Dermis blood vessel endothelial cell (primary cell): ENCODE results near the gene GJA5. TPM values are rescaled to one million over a fixed set of nuclear protein-coding genes. Genes with fewer than 3 reads are reported as not detected.

Experiments used
- DNase-seq: peaks from one replicate; pipeline ENCODE4 v3.0.0; 2010
- total RNA-seq: library from RNA; depleted of rRNA; stranded (reverse); fragments of >200 nt; gene quantifications from 2 replicates; pipeline ENCODE4 v1.2.3, GENCODE V29; 2014

The GJA5 gene
- total RNA-seq, 1 donor from 2014 or later: under 0.01 TPM

DNA sequence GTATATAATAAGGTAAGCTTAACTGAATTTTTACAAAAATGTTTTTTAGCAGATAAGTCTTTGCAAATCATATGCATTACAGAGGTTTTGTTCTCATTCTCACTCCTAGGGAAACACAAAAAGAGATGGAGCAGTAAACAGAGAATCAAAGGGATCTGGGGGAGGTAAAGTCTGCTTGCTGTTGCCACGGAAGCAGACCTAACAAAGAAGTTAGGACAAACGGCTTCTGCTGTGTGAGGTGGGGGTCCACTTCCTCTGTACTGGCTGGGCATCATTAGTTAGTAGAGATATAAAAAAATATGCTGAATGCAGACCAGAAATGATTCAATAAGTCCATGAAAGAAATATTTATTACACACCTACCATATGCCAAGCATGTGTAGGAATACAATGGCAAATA, 34.2 kb downstream of the GJA5 start:
- no peak for DNase-seq

DNA sequence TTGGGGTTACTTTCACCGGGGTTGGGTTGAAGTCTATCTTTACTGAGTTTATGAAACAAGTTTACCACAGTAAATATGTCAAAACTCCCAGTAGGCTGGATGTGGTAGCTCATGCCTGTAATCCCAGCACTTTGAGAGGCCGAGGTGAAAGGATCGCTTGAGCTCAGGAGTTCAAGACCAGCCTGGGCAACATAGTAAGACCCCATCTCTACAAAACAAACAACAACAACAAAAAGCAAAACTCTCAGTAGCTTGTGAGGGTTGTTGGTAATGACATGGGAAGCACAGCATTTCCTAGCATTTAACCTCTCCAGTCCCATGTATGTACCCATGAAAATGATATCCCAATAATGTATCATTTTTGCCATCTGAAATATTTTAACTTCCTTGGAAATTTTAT, 34.7 kb downstream of the GJA5 start:
- DNase-seq: no peak

DNA sequence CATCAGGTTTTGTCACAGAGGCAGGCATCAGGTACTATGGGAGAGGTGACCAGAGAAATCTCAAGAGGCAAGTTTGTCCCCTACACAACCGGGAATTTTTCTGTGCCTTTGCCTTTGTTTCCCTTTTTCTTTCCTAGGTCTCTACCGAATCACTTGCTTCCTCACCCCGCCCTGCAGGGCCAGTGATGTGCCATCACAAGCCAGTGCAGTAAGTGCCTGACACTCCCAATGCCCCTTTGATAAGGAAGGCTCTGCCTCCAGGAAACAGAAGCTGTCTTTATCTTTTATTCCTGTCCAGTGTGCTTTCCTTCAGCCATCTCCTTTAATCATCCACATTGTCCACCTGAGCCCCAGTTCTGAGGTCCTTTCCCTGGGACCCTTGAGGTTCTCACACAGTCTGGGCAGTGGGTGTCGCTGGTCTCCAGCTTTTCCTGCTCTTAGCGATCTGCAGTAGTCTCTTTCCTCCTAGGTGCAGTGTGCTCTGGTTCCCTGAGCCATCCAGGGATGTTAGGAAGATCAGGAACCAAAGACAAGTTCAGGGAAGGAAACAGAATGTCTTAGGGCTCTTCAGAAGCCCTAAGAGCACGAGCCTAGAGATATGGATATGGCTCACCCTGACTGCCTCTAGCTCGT, 36.6 kb downstream of the GJA5 start:
- DNase-seq: peak; percentile 80

DNA sequence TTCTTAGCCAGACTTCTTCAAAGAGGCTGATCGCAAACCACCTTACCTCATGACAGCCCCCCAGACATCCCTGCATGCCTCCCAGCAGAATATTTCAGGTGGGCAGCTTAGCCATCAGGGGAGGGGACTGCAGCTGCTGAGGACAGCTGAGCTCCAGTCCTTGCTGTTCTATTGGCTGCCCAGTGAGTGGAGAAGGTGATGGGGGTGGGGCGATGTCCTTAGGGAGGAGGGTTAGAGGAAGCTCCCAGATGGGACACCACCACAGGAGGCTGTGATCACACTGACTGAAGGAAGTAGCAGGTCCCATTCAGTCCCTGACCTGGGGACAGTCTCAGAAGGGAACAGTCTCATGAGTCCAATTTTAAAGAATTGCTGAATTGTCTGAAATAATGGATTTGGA, 38.3 kb downstream of the GJA5 start:
- DNase-seq: no peak

DNA sequence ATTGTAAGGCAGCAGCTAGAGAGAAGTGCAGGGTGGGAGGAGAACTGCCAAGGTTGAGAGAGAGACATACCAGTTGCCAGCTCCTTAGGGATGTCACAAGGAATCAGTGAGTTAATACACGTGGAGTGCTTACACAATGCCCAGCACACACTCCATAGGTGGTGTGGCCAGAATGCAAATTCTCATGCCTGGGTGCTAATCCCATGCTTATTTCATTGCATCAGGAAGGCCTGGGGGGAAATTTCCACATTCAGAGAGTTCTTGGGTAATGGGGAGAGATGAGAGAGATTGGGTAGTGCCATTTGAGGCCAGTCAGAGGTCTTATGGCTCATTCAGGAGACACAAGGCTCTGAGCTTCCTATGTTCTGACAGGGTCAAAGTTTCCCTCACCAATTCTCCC, 38.7 kb downstream of the GJA5 start:
- no peak for DNase-seq

DNA sequence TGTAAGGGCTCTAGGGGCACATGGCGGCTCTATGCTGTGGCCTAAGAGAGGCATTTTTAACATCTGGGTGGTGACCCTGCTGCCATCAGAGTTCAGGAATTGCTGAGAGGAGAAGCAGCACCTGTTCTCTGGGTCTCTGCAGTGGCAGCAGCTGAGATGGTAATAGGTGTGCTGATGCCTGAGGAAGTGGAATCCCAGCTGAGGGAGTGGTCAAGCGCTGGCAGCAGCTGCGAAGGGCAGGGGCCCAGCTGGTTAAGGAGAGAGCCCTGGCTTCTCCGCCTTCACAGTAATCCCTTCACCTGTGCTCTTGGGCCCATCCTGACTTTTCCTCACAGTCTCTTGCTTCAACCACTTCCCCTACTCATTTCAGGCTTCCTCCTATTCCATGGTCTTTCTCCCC, 39.8 kb downstream of the GJA5 start:
- no peak for DNase-seq

DNA sequence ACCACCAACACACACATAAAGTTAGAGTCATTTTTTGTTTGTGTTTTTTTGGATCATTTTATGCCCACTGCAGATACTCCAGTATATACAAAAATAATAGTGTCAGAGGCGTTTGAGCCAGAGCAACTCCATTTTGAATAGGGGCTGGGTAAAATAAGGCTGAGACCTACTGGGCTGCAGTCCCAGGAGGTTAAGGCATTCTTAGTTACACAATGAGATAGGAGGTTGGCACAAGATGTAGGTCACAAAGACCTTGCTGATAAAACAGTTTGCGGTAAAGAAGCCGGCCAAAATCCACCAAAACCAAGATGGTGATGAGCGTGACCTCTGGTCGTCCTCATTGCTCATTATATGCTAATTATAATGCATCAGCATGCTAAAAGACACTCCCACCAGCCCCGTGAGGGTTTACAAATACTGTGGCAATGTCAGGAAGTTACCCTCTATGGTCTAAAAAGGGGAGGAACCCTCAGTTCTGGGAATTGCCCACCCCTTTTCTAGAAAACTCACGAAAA, 40.6 kb downstream of the GJA5 start:
- DNase-seq: no peak

DNA sequence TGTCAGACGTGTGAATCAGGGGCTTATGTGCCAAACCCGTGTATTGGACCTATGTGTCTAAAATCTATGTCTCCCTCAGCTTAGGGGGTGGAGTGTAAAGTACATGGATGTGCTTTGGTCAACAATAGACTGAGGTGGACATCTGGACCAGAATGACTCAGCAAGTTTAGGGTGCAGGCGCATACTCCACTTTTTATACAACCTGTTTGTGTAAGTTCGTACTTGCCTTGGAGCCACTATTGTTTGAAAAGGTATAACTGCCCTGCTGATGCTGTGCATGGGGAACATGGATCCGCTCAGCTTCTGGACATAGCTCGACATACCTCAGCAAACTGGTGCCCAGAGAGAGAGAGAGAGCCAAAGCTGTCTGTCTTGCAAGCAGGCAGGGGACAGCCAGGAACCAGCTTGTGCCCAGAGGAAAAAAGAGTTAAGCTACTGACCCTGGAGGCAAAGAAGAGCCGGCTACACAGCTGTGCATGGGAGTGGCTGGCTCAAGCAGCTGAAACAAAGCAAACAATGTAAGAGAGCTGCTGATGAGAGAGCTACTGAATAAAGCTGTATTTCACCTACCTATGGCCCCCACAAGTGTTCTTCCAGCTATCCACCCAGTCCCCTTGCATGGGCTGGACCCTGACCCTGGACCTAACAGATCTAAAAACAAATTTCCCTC, 41.2 kb downstream of the GJA5 start:
- no peak for DNase-seq

DNA sequence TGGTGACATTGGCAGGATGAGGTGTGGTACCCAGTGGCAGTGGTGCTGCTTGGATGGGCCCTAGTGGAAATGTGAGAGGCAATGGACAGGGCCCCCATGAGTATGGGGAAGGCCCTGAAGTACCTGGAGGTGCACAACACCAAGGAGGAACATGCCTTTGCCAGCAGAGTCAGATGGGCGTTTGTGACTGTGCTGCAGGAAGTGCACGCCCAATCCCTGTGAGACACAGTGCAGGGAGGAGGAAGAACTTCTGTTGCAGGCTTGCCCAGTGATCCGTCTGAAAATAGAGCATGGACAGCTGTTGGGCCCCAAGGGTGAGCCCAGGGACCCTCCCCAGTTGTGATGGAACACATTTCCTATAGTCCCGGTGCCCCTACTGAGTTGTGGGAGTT, 42.7 kb downstream of the GJA5 start:
- no peak for DNase-seq

DNA sequence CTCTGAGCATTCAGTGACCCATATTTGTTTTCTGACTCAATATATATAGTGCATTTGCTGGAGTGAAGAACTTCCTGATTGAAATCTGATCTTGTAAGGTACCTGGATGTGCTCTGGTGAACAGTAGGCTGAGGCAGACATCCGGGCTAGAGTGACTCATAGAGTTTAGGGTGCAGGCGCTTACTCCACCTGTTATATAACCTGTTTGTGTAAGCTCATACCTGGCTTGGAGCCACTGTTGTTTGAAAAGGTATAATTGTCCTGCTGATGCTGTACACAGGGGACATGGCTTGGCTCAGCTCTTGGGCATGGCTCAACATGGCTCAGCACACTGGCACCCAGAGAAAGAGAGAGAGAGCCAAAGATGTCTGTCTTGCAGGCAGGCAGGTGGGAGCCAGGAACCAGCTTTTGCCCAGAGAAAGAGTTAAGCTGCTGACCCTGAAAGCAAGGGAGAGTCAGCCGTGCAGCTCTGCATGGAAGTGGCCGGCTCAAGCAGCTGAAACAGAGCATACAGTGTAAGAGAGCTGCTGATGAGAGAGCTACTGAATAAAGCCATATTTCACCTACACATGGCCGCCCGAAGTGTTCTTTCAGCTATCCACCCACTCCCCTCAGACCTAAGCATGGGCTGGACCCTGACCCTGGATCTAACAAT, 43.2 kb downstream of the GJA5 start:
- DNase-seq: no peak

DNA sequence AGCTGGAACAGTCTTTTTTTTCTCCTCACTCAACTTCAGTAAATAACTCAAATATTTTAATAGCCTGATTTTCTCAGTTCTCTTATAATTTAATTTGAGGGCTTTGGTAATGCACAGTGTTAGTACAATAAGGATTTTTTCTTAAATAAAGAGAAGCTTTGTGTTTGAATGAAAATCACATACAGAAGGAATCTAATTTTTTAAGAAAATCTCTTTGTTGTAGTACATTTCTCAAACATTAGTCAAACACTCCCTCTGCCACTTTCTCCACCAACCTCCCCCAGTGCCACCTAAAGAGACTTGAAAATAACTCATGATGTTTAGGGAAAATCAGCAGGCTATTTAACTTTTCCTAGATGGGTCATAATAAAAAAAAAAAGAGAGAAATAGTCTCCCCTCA, 47.8 kb downstream of the GJA5 start:
- no peak for DNase-seq

Other genes with a start within 250 kb of the GJA5 start
- gene BCL9, start 219.1 kb downstream of the GJA5 start, total RNA-seq: 2.9 and 3.9 TPM in 2 replicates
- gene ACP6, start 90.1 kb downstream of the GJA5 start, total RNA-seq: 3.4 and 4.1 TPM in 2 replicates
- gene GJA8, start 142.2 kb upstream of the GJA5 start, total RNA-seq: not detected in 2 replicates
- gene GPR89B, start 167.8 kb upstream of the GJA5 start, total RNA-seq: 11.4 and 16.0 TPM in 2 replicates